DOHH2 (cell line): ENCODE data around the gene USP32.

Experiments
- CTCF ChIP-seq: fragments of 200-600 bp; sonication (generic); IDR thresholded peaks from one replicate; pipeline ENCODE4 v1.5.1; 2014; ENCODE audit warnings: antibody characterized with exemption, mild to moderate bottlenecking, low read depth, low read length; ENCODE audit not compliant: poor library complexity, severe bottlenecking
- EZH2phosphoT487 ChIP-seq: fragments of 200-600 bp; sonication (generic); IDR thresholded peaks from 2 replicates; pipeline ENCODE4 v1.6.1; 2017; ENCODE audit warnings: borderline replicate concordance, mild to moderate bottlenecking, antibody characterized with exemption, low read length, moderate library complexity, mixed read lengths

- TF ChIP-seq CTCF (no peak), EZH2phosphoT487 (no peak)
These were observed 30.3 kb upstream of the USP32 start, which contains the start of gene CHCT1 for GRCh38 chr17:60422162-60422665.
